GM23338 (cell line): ENCODE measurements around the gene DNAJC15. TPM values are rescaled to one million over a fixed set of nuclear protein-coding genes. Genes with fewer than 3 reads are reported as not detected.

Experiments
- ATAC-seq: fragments of 200-7000 bp; cut with Tn5 transposase; 3 replicates; pipeline ENCODE4 v1.9.1; 2020
- DNase-seq: peaks from one replicate; pipeline ENCODE4 v3.0.0-alpha.2; 2015; ENCODE audit warnings: low spot score
- H2AFZ ChIP-seq: fragments of 200-600 bp; sonication (generic); 2 replicates; pipeline ENCODE4 v1.8.0; 2016; ENCODE audit warnings: antibody characterized with exemption, mild to moderate bottlenecking, moderate library complexity
- H3F3A ChIP-seq: fragments of 200-600 bp; sonication (generic); replicated peaks from 2 replicates; pipeline ENCODE4 v1.8.0; 2017; ENCODE audit warnings: antibody characterized with exemption, mixed run types, low read depth
- H3K27ac ChIP-seq: fragments of 200-600 bp; sonication (generic); 2 replicates; pipeline ENCODE4 v1.6.1; 2016; ENCODE audit warnings: low read depth
- H3K27me3 ChIP-seq: fragments of 200-600 bp; sonication (generic); 2 replicates; pipeline ENCODE4 v1.8.0; 2016; ENCODE audit warnings: mild to moderate bottlenecking, mixed run types, moderate library complexity; ENCODE audit not compliant: insufficient read depth
- H3K36me3 ChIP-seq: fragments of 200-600 bp; sonication (generic); 2 replicates; pipeline ENCODE4 v1.8.0; 2016; ENCODE audit warnings: mild to moderate bottlenecking; ENCODE audit not compliant: insufficient read depth
- H3K4me1 ChIP-seq: fragments of 200-600 bp; sonication (generic); 2 replicates; pipeline ENCODE4 v1.8.0; 2016; ENCODE audit warnings: mild to moderate bottlenecking, moderate library complexity; ENCODE audit not compliant: insufficient read depth
- H3K4me2 ChIP-seq: fragments of 200-600 bp; sonication (generic); 2 replicates; pipeline ENCODE4 v1.7.1; 2017; ENCODE audit warnings: mixed run types
- H3K4me3 ChIP-seq: fragments of 200-600 bp; sonication (generic); 2 replicates; pipeline ENCODE4 v1.6.1; 2016; ENCODE audit warnings: mixed run types
- H3K79me2 ChIP-seq: fragments of 200-600 bp; sonication (generic); replicated peaks from 2 replicates; pipeline ENCODE4 v1.8.0; 2017; ENCODE audit warnings: mild to moderate bottlenecking; ENCODE audit not compliant: insufficient read depth
- H3K9me2 ChIP-seq: fragments of 200-600 bp; sonication (generic); 2 replicates; pipeline ENCODE4 v1.8.0; 2017; ENCODE audit not compliant: insufficient read depth
- H4K20me1 ChIP-seq: fragments of 200-600 bp; sonication (generic); replicated peaks from 2 replicates; pipeline ENCODE4 v1.8.0; 2017; ENCODE audit warnings: mild to moderate bottlenecking; ENCODE audit not compliant: insufficient read depth
- H3K27ac Mint-ChIP-seq: 2 replicates; pipeline ENCODE4 v1.8.0; 2020; ENCODE audit warnings: inconsistent platforms, mild to moderate bottlenecking, moderate library complexity, mixed read lengths
- H3K27me3 Mint-ChIP-seq: 3 replicates; pipeline ENCODE4 v1.8.0; 2022; ENCODE audit warnings: low read depth, mild to moderate bottlenecking, moderate library complexity, mixed read lengths, inconsistent platforms; ENCODE audit not compliant: insufficient read depth, poor library complexity
- H3K36me3 Mint-ChIP-seq: 3 replicates; pipeline ENCODE4 v1.8.0; 2021; ENCODE audit warnings: low read depth, mild to moderate bottlenecking, inconsistent platforms, moderate library complexity, mixed read lengths
- H3K4me1 Mint-ChIP-seq: 3 replicates; pipeline ENCODE4 v1.8.0; 2020; ENCODE audit warnings: mild to moderate bottlenecking, inconsistent platforms, mixed read lengths
- H3K4me3 Mint-ChIP-seq: 3 replicates; pipeline ENCODE4 v1.8.0; 2021; ENCODE audit warnings: moderate library complexity, mild to moderate bottlenecking, inconsistent platforms, mixed read lengths
- H3K9me3 Mint-ChIP-seq: 3 replicates; pipeline ENCODE4 v1.8.0; 2020; ENCODE audit warnings: moderate library complexity, mild to moderate bottlenecking, inconsistent platforms, mixed read lengths
- CTCF ChIP-seq, 2 experiments: fragments of 200-600 bp in 1 of 2; sonication (generic) in 1 of 2; conservative IDR thresholded peaks; 2 replicates each; pipeline versions ENCODE4 v1.5.1 to v1.6.1; 2016 to 2017; ENCODE audit warnings: antibody characterized with exemption in 2 of 2, low read depth in 2 of 2, mild to moderate bottlenecking in 2 of 2, moderate library complexity in 1 of 2
- ETS1 ChIP-seq: IDR thresholded peaks from 2 replicates; pipeline ENCODE4 v1.6.1; 2016; ENCODE audit warnings: antibody characterized with exemption
- EZH2 ChIP-seq: fragments of 200-600 bp; sonication (generic); IDR thresholded peaks from one replicate; pipeline ENCODE4 v1.8.0; 2017; ENCODE audit warnings: antibody characterized with exemption, mild to moderate bottlenecking, low read depth; ENCODE audit not compliant: unreplicated experiment
- EZH2phosphoT487 ChIP-seq: fragments of 200-600 bp; sonication (generic); IDR thresholded peaks from one replicate; pipeline ENCODE4 v1.8.1; 2018; ENCODE audit warnings: antibody characterized with exemption; ENCODE audit not compliant: unreplicated experiment
- JUNB ChIP-seq: IDR thresholded peaks from one replicate; pipeline ENCODE4 v1.6.1; 2016; ENCODE audit warnings: antibody characterized with exemption; ENCODE audit not compliant: unreplicated experiment
- REST ChIP-seq: IDR thresholded peaks from one replicate; pipeline ENCODE4 v1.6.1; 2018; ENCODE audit warnings: antibody characterized with exemption; ENCODE audit not compliant: unreplicated experiment
- ZNF114 ChIP-seq: fragments of 250-450 bp; sonication (Bioruptor Pico); IDR thresholded peaks from 2 replicates; pipeline ENCODE4 v1.5.0; 2020; ENCODE audit warnings: mild to moderate bottlenecking, moderate library complexity
- ZNF331 ChIP-seq: fragments of 250-450 bp; sonication (Bioruptor Pico); IDR thresholded peaks from 2 replicates; pipeline ENCODE4 v1.5.0; 2020; ENCODE audit warnings: low read depth, mild to moderate bottlenecking, moderate library complexity
- polyA plus RNA-seq: library from polyadenylated mRNA; unstranded; fragments of >200 nt; fragmentation: Nextera tagmentation; extraction: Ambion mirVana; gene quantifications from 2 replicates; pipeline ENCODE4 v1.2.1, GENCODE V29; 2016
- total RNA-seq: library from RNA; depleted of rRNA; stranded (reverse); fragments of >200 nt; shearing (Covaris generic); gene quantifications from 2 replicates; pipeline ENCODE4 v1.2.3, GENCODE V29; 2014

The DNAJC15 gene
- total and polyA plus RNA-seq, 2 experiments from 2014 or later, result 11.4 to 80.4 TPM

GRCh38 chr13:43116242-43116641 is 92.9 kb downstream of the DNAJC15 start:
- Histone ChIP-seq H3F3A (no peaks in the 10 kb centered on the region), H4K20me1 (no peaks in the 10 kb centered on the region), H2AFZ (no peak overlapping the region), H3K4me3 (no peak overlapping the region), H3K79me2 (no peaks in the 10 kb centered on the region), H3K36me3 (no peaks in the 10 kb centered on the region), H3K4me1 (no peaks in the 10 kb centered on the region), H3K27me3 (no peaks in the 10 kb centered on the region), H3K27ac (no peak overlapping the region), H3K4me2 (no peak overlapping the region), H3K9me2 (peaks cover under 1% of the 10 kb centered on the region; the same call in 1 of the 2 replicates)
- Mint-ChIP-seq H3K9me3 (no peaks in the 10 kb centered on the region), H3K4me1 (peaks cover 5% of the 10 kb centered on the region; the same call in 2 of the 3 replicates), H3K27me3 (peaks cover under 1% of the 10 kb centered on the region), H3K36me3 (no peaks in the 10 kb centered on the region), H3K27ac (no peak overlapping the region), H3K4me3 (no peak overlapping the region)
- TF ChIP-seq ZNF114 (CRISPR knock-in tag) (no peak), ZNF331 (no peak), EZH2phosphoT487 (no peak), CTCF (conservative IDR thresholded peaks at IDR 0.05; ENCODE audit: low read depth in 2 of 2) (peak; percentile 60 to 71), REST (no peak), JUNB (no peak), EZH2 (no peak), ETS1 (no peak)
- ATAC-seq (peak; percentile 57), DNase-seq (peak; percentile 44)

- Histone ChIP-seq H3K27me3 (no peaks in the 10 kb centered on the region), H3K4me2 (no peak overlapping the region), H2AFZ (no peak overlapping the region), H3F3A (no peaks in the 10 kb centered on the region), H3K79me2 (no peaks in the 10 kb centered on the region), H3K4me3 (no peak overlapping the region), H3K27ac (no peak overlapping the region), H3K36me3 (no peaks in the 10 kb centered on the region), H3K9me2 (peaks cover 4% of the 10 kb centered on the region; the same call in 1 of the 2 replicates), H4K20me1 (no peaks in the 10 kb centered on the region), H3K4me1 (no peaks in the 10 kb centered on the region)
- ATAC-seq (no peak), DNase-seq (no peak)
- TF ChIP-seq REST, result no peak
- Mint-ChIP-seq H3K9me3 (no peaks in the 10 kb centered on the region), H3K36me3 (no peaks in the 10 kb centered on the region), H3K27ac (no peak overlapping the region), H3K4me1 (peaks cover 3% of the 10 kb centered on the region; the same call in 2 of the 3 replicates), H3K4me3 (no peak overlapping the region), H3K27me3 (peaks cover 4% of the 10 kb centered on the region)
These were observed 95.1 kb downstream of the DNAJC15 start for GRCh38 chr13:43118521-43118920.
